ENCODE data around the gene ARHGAP44. TPM values are rescaled to one million over a fixed set of nuclear protein-coding genes. Genes with fewer than 3 reads are reported as not detected.

Gene ARHGAP44
- total and polyA plus RNA-seq, 2 donors (not counting 3 experiments of a cell fraction or from before 2014, with no cell fraction given): 0.11 to 0.42 TPM

GRCh38 chr17:12850996-12851395, 61.7 kb downstream of the ARHGAP44 start:
- no peaks in the 10 kb centered on the region for H4K20me1 ChIP-seq (replicated peaks; ENCODE audit: control insufficient read depth, extremely low read depth, insufficient read depth, low read length)
- no peaks in the 10 kb centered on the region for H3K27me3 ChIP-seq (ENCODE audit: control insufficient read depth in 2 of 2, insufficient read depth in 2 of 2, low read length in 2 of 2)
- no peak overlapping the region for H2AFZ ChIP-seq (ENCODE audit: low read depth, low read length)
- FAIRE-seq (no peak), DNase-seq (ENCODE audit: low read depth, low spot score) (no peak)
- H3K4me1 ChIP-seq (ENCODE audit: control insufficient read depth, extremely low read depth, insufficient read depth, low read length): no peaks in the 10 kb centered on the region
- no peaks in the 10 kb centered on the region for H3K9me1 ChIP-seq (replicated peaks; ENCODE audit: control insufficient read depth, extremely low read depth, insufficient read depth, low read length)
- no peaks in the 10 kb centered on the region for H3K36me3 ChIP-seq (ENCODE audit: control insufficient read depth in 2 of 2, extremely low read depth in 1 of 2, insufficient read depth in 2 of 2, low read length in 2 of 2)
- ChIA-PET CTCF (no interaction called here), POLR2A (no interaction called here)
- TF ChIP-seq POLR2A (IDR thresholded peaks at IDR 0.05; ENCODE audit: low read depth, low read length) (no peak), EZH2 (IDR thresholded peaks at IDR 0.05; ENCODE audit: borderline replicate concordance, low read depth, low read length, severe bottlenecking) (no peak), MAX (IDR thresholded peaks at IDR 0.05; ENCODE audit: insufficient read depth, insufficient read length) (no peak), MYC (IDR thresholded peaks at IDR 0.05; ENCODE audit: low read depth, low read length) (no peak), FOS (IDR thresholded peaks at IDR 0.05; ENCODE audit: borderline replicate concordance, insufficient read depth, low read length) (no peak), POLR2AphosphoS5 (IDR thresholded peaks at IDR 0.05; ENCODE audit: insufficient read depth, low read depth, low read length) (no peak), JUN (IDR thresholded peaks at IDR 0.05; ENCODE audit: borderline replicate concordance, insufficient read depth, insufficient read length, low read depth) (no peak), CTCF (IDR thresholded peaks at IDR 0.05; ENCODE audit: extremely low read depth in 1 of 2, insufficient read depth in 1 of 2, low read depth in 1 of 2, low read length in 2 of 2) (no peak), GATA2 (IDR thresholded peaks at IDR 0.05; ENCODE audit: insufficient read depth, insufficient read length, low read depth, low read length) (no peak)
- no peak overlapping the region for H3K9ac ChIP-seq (replicated peaks; ENCODE audit: extremely low read depth, insufficient read depth, low read length)
- intact Hi-C loops (cut with micrococcal nuclease) (no loop called here), dilution Hi-C loops (cut with MboI; ENCODE audit: extremely low pct_ligation_motif_present, low sequenced_read_pairs) (loop anchor here (25.0 kb wide), 1 partner anchor 111 kb away; no protein-coding TSS in a partner anchor)
- no peak overlapping the region for H3K4me2 ChIP-seq (ENCODE audit: insufficient read depth, low read length)
- H3K4me3 ChIP-seq (replicated peaks in 1 of 3; ENCODE audit: insufficient read depth in 1 of 3, low read depth in 1 of 3, low read length in 3 of 3): no peak overlapping the region
- H3K9me3 ChIP-seq (replicated peaks; ENCODE audit: control insufficient read depth, insufficient read depth, low read length): no peaks in the 10 kb centered on the region
- H3K79me2 ChIP-seq (ENCODE audit: control insufficient read depth, insufficient read depth, low read length): no peaks in the 10 kb centered on the region
- H3K27ac ChIP-seq (ENCODE audit: insufficient read depth, low read depth, low read length): no peak overlapping the region
- BruUV-seq (replicated peaks): no TSS peak

All from endothelial cell of umbilical vein (primary cell).